OCI-LY3 (cell line): Measurements from ENCODE around the gene RECK.

Source experiments
- CTCF ChIP-seq: fragments of 200-600, 300-600 bp; sonication (generic); IDR thresholded peaks from 2 replicates; pipeline ENCODE4 v1.5.1; 2014; ENCODE audit warnings: antibody characterized with exemption, low read length, low read depth
- EZH2phosphoT487 ChIP-seq: fragments of 200-600 bp; shearing (Covaris generic); IDR thresholded peaks from 2 replicates; pipeline ENCODE4 v1.6.1; 2018; ENCODE audit warnings: antibody characterized with exemption, mixed run types, low read depth

- no peak for TF ChIP-seq CTCF
- no peak for TF ChIP-seq EZH2phosphoT487
These were observed 20.2 kb downstream of the RECK start for GRCh38 chr9:36056896-36057295.
